ENCODE measurements around the gene NOC4L. TPM values are rescaled to one million over a fixed set of nuclear protein-coding genes. Genes with fewer than 3 reads are reported as not detected.

The NOC4L gene
- total and polyA plus RNA-seq, 12 donors: 7.4 to 22.2 (median 9.5) TPM

- WGBS, 2 donors: 74 to 79% methylated on average over 35 of the region's 35 CpGs
- no peak for TF ChIP-seq CTCF (IDR thresholded peaks at IDR 0.05)
- ATAC-seq: no peak
- peak in 1 of 2 donors; percentile 5 for DNase-seq
- peaks cover 0 to 94% (median 75%) of the 10 kb centered on the region in 7 donors for H3K27me3 ChIP-seq
- no peaks in the 10 kb centered on the region for H3K36me3 ChIP-seq
- H3K4me1 ChIP-seq: no peaks in the 10 kb centered on the region
- intact Hi-C loops (cut with DNase I): no loop called here
- H3K4me3 ChIP-seq: no peak overlapping the region
- H3K27ac ChIP-seq: no peak overlapping the region
- H3K9me3 ChIP-seq: no peaks in the 10 kb centered on the region
These were observed 29.1 kb downstream of the NOC4L start for GRCh38 chr12:132173135-132174014.

GRCh38 chr12:132174015-132174838, 30.0 kb downstream of the NOC4L start:
- no peak overlapping the region for H3K27ac ChIP-seq
- intact Hi-C loops (cut with DNase I): no loop called here
- ATAC-seq: no peak
- H3K36me3 ChIP-seq: no peaks in the 10 kb centered on the region
- no peak for DNase-seq
- H3K9me3 ChIP-seq: no peaks in the 10 kb centered on the region
- no peaks in the 10 kb centered on the region for H3K4me1 ChIP-seq
- H3K4me3 ChIP-seq: no peak overlapping the region
- 80 to 82% methylated on average over 30 of the region's 30 CpGs for WGBS, 2 donors
- no peak for TF ChIP-seq CTCF (IDR thresholded peaks at IDR 0.05)
- H3K27me3 ChIP-seq: peaks cover 0 to 97% (median 84%) of the 10 kb centered on the region in 7 donors

GRCh38 chr12:132174839-132175490, 30.7 kb downstream of the NOC4L start:
- WGBS, 2 donors: 62 to 63% methylated on average over 25 of the region's 25 CpGs
- H3K27me3 ChIP-seq: peaks cover 0 to 92% (median 89%) of the 10 kb centered on the region in 7 donors
- H3K9me3 ChIP-seq: no peaks in the 10 kb centered on the region
- peak in 1 of 2 donors; percentile 8 for DNase-seq
- intact Hi-C loops (cut with DNase I): no loop called here
- no peak for TF ChIP-seq CTCF (IDR thresholded peaks at IDR 0.05)
- no peak overlapping the region for H3K27ac ChIP-seq
- H3K4me1 ChIP-seq: no peaks in the 10 kb centered on the region
- no peak overlapping the region for H3K4me3 ChIP-seq
- ATAC-seq: no peak
- H3K36me3 ChIP-seq: no peaks in the 10 kb centered on the region
